Measurements from ENCODE around the gene BRD7. TPM values are rescaled to one million over a fixed set of nuclear protein-coding genes. Genes with fewer than 3 reads are reported as not detected.

Gene BRD7
- total RNA-seq, 1 experiment from 2014 or later = 74.5 TPM

DNA sequence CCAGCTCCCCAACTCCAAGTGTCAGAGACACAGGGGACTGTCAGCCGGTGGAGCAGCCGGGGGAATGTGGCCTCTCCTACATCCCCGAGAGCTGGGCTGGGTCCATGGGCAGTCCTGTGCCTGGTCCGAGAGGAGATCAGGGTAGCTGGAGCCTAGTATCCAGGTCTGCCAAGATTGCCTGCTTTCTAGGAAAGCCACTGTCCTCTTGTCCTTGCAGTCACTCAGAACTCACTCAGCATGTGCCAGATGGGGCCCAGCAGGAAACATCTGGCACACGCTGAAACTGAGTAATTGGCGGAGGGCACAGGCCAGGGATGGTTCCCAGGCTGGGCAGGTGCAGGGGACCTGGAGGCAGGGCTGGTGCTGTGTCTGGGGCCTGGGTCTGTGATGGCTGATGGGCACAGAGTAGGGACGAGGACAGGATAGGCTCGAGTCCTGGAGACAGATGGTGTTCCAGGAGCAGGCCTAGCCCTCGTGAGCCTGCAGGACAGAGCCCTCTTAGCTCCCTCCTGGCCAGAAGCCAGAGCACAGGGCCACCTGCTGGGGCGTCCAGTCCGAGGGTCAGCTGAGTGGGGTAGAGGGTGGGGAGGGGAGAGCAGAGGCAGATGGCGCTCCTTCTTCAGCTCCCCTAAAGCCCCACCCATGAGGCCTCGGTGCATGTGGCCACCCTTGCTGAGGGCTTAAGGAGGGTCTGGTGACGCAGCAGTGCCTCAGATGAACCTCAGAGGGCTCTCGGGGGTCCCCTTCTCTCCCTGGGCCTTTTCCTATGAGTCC is 71.3 kb downstream of the BRD7 start:
- Histone ChIP-seq H3K27ac (no peak overlapping the region), H3K27me3 (replicated peaks) (no peaks in the 10 kb centered on the region), H3K9me3 (replicated peaks) (no peaks in the 10 kb centered on the region), H3K4me1 (replicated peaks) (peaks cover 28% of the 10 kb centered on the region), H3K4me3 (no peak overlapping the region), H3K36me3 (peaks cover 95% of the 10 kb centered on the region)
- DNase-seq (ENCODE audit: low read depth in 1 of 2, low spot score in 2 of 2) = no peak

DNA sequence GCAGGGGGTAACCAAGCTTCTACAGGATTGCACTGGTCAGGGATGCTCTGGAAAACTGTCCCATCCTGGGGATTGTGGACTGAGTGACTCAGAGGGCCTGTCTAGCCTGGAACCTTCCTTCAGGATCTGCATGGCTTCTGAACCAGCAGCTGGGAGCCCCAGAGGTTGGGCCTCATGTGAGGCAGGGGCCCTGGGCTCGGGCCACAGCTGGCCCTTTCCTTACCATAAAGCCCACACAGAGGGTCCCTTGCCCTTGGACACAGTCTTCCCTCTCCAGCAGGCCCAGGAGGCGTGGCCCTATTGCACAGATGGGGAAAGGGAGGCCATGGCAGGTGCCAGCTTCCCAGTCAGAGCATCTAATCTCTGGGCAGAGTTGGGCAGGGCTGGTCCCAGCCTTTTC is 72.0 kb downstream of the BRD7 start:
- Histone ChIP-seq H3K9me3 (replicated peaks) (no peaks in the 10 kb centered on the region), H3K27me3 (replicated peaks) (no peaks in the 10 kb centered on the region), H3K36me3 (peaks cover 98% of the 10 kb centered on the region), H3K4me3 (no peak overlapping the region), H3K4me1 (replicated peaks) (peaks cover 21% of the 10 kb centered on the region), H3K27ac (no peak overlapping the region)
- no peak for DNase-seq (ENCODE audit: low read depth in 1 of 2, low spot score in 2 of 2)

DNA sequence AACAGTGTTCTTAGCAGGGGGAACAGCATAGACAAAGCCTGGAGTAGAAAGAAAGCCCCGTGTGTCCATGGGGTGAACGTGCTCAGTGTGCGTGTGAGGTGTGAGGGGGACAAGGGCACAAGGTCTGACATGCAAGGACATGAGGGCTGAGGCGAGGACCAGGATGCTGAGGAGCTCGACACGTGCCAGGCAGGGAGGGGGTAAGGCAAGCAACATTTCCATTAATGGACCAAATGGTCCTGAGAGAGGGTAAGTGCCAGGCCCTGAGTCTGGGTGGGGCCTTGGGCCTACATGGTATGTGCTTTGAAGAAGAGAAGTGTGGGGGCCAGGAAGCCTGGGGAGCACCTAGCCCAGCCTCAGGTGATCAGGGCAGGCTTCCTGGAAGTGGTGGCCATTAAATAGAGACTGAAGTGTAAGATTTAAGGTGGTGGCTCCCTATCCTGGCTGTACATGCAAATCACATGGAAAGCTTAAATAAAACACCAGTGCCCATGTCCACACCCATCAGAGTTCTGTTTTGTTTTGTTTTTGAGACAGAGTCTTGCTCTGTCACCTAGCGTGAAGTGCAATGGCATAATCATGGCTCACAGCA is 73.2 kb downstream of the BRD7 start:
- H3K4me3 ChIP-seq = no peak overlapping the region
- H3K27ac ChIP-seq = no peak overlapping the region
- H3K4me1 ChIP-seq (replicated peaks) = peaks cover 10% of the 10 kb centered on the region
- DNase-seq (ENCODE audit: low read depth in 1 of 2, low spot score in 2 of 2) = no peak
- H3K9me3 ChIP-seq (replicated peaks) = no peaks in the 10 kb centered on the region
- peaks cover 95% of the 10 kb centered on the region for H3K36me3 ChIP-seq
- no peaks in the 10 kb centered on the region for H3K27me3 ChIP-seq (replicated peaks)

- Histone ChIP-seq H3K4me1 (replicated peaks) (peaks cover 4% of the 10 kb centered on the region), H3K27me3 (replicated peaks) (no peaks in the 10 kb centered on the region), H3K9me3 (replicated peaks) (no peaks in the 10 kb centered on the region), H3K27ac (no peak overlapping the region), H3K36me3 (peaks cover 96% of the 10 kb centered on the region), H3K4me3 (no peak overlapping the region)
- DNase-seq (ENCODE audit: low read depth in 1 of 2, low spot score in 2 of 2) = no peak
Observed at GRCh38 chr16:50294955-50295354, 73.8 kb downstream of the BRD7 start.

DNA sequence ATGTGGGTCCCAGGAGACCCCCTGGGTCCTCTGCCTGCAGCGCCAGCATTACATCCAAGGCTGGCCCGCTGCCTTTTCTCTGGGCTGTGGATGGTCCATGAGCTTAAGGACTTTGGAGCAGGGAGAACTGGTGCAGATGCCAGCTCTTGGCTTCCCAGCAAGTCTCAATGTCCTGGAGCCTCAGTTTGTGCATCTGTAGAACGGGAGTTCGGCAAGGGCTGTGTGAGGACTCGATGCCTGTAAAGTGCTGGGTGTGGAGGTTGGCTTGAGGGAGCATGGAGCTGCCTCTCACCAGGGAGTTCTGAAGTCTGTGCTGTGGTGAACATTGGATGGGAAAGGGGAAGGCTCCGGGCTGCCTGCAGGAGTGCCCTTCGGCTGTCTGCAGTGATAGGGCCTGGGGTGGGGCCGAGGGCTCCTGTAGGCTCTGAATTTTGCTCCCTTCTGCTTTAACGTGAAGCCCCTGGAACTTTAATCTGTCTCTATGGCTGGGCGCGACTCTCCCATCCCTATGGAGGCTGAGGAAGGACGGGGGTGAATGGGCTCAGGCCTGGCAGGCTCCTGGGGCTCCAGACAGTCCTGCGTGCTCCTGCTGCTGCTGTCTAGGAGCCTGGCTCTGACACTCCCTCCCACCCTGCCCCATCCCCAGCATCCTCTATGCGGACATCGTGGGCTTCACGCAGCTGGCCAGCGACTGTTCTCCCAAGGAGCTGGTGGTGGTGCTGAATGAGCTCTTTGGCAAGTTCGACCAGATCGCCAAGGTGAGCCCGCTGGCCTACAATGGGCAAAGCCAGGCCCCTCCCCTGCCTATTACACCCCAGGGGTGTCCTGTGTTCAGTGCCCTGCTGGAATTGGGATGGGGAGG is 74.6 kb downstream of the BRD7 start:
- no peaks in the 10 kb centered on the region for H3K9me3 ChIP-seq (replicated peaks)
- H3K27ac ChIP-seq = no peak overlapping the region
- H3K27me3 ChIP-seq (replicated peaks) = no peaks in the 10 kb centered on the region
- peaks cover 4% of the 10 kb centered on the region for H3K4me1 ChIP-seq (replicated peaks)
- DNase-seq (ENCODE audit: low read depth in 1 of 2, low spot score in 2 of 2) = no peak
- H3K4me3 ChIP-seq = no peak overlapping the region
- H3K36me3 ChIP-seq = peaks cover 97% of the 10 kb centered on the region

GRCh38 chr16:50293041-50293783 is 75.6 kb downstream of the BRD7 start:
- Histone ChIP-seq H3K9me3 (replicated peaks) (no peaks in the 10 kb centered on the region), H3K4me3 (no peak overlapping the region), H3K4me1 (replicated peaks) (peaks cover 4% of the 10 kb centered on the region; the same call in 1 of the 2 replicates), H3K27me3 (replicated peaks) (no peaks in the 10 kb centered on the region), H3K36me3 (peaks cover 97% of the 10 kb centered on the region), H3K27ac (no peak overlapping the region)
- no peak for DNase-seq (ENCODE audit: low read depth in 1 of 2, low spot score in 2 of 2)

DNA sequence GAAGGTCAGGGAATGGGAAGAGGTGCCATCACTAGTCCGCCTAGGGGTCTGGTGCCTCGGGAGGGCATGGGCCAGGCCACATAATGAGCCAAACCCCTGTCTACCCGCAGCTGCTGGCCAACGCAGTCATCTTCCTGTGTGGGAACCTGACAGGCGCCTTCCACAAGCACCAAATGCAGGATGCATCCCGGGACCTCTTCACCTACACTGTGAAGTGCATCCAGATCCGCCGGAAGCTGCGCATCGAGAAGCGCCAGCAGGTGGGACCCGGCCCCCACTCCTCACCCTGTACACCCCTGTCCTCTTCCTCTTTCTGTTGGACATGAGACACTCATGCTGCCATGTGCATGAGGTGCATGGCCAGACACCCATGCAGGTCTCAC is 76.2 kb downstream of the BRD7 start:
- Histone ChIP-seq H3K27ac (no peak overlapping the region), H3K27me3 (replicated peaks) (no peaks in the 10 kb centered on the region), H3K4me3 (no peak overlapping the region), H3K36me3 (peaks cover 97% of the 10 kb centered on the region), H3K9me3 (replicated peaks) (no peaks in the 10 kb centered on the region), H3K4me1 (replicated peaks) (peaks cover 4% of the 10 kb centered on the region; the same call in 1 of the 2 replicates)
- DNase-seq (ENCODE audit: low read depth in 1 of 2, low spot score in 2 of 2) = no peak

GRCh38 chr16:50291719-50292565 is 76.8 kb downstream of the BRD7 start:
- H3K27ac ChIP-seq = no peak overlapping the region
- DNase-seq (ENCODE audit: low read depth in 1 of 2, low spot score in 2 of 2) = no peak
- peaks cover 4% of the 10 kb centered on the region; the same call in 1 of the 2 replicates for H3K4me1 ChIP-seq (replicated peaks)
- no peak overlapping the region for H3K4me3 ChIP-seq
- no peaks in the 10 kb centered on the region for H3K27me3 ChIP-seq (replicated peaks)
- peaks cover 96% of the 10 kb centered on the region for H3K36me3 ChIP-seq
- H3K9me3 ChIP-seq (replicated peaks) = no peaks in the 10 kb centered on the region

- H3K4me1 ChIP-seq (replicated peaks) = peaks cover 4% of the 10 kb centered on the region; the same call in 1 of the 2 replicates
- H3K27ac ChIP-seq = no peak overlapping the region
- peaks cover 90% of the 10 kb centered on the region for H3K36me3 ChIP-seq
- no peak for DNase-seq (ENCODE audit: low read depth in 1 of 2, low spot score in 2 of 2)
- H3K4me3 ChIP-seq = no peak overlapping the region
- H3K27me3 ChIP-seq (replicated peaks) = no peaks in the 10 kb centered on the region
- no peaks in the 10 kb centered on the region for H3K9me3 ChIP-seq (replicated peaks)
Observed at GRCh38 chr16:50290856-50291255, 77.9 kb downstream of the BRD7 start.

GRCh38 chr16:50289950-50290764 is 78.6 kb downstream of the BRD7 start:
- no peaks in the 10 kb centered on the region for H3K9me3 ChIP-seq (replicated peaks)
- peaks cover 4% of the 10 kb centered on the region; the same call in 1 of the 2 replicates for H3K4me1 ChIP-seq (replicated peaks)
- H3K4me3 ChIP-seq = no peak overlapping the region
- peaks cover 83% of the 10 kb centered on the region for H3K36me3 ChIP-seq
- DNase-seq (ENCODE audit: low read depth in 1 of 2, low spot score in 2 of 2) = no peak
- no peaks in the 10 kb centered on the region for H3K27me3 ChIP-seq (replicated peaks)
- H3K27ac ChIP-seq = no peak overlapping the region

- Histone ChIP-seq H3K27me3 (replicated peaks) (no peaks in the 10 kb centered on the region), H3K4me1 (replicated peaks) (no peaks in the 10 kb centered on the region), H3K9me3 (replicated peaks) (no peaks in the 10 kb centered on the region), H3K4me3 (no peak overlapping the region), H3K36me3 (peaks cover 71% of the 10 kb centered on the region), H3K27ac (no peak overlapping the region)
- no peak for DNase-seq (ENCODE audit: low read depth in 1 of 2, low spot score in 2 of 2)
Observed at GRCh38 chr16:50288920-50289319, 79.9 kb downstream of the BRD7 start.

DNA sequence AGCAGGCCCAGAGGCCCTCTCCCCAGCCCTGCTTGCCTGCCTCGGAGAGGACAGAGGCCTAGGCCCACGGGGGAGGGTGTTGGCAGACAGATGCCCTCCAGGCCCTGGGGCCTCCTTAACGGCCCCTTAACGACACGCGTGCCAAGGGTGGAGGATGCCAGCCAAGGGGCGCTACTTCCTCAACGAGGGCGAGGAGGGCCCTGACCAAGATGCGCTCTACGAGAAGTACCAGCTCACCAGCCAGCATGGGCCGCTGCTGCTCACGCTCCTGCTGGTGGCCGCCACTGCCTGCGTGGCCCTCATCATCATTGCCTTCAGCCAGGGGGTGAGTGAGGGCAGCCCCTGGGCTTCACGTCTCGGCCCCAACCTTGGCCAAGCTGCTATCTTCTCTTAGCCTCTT is 80.8 kb downstream of the BRD7 start:
- no peak for DNase-seq (ENCODE audit: low read depth in 1 of 2, low spot score in 2 of 2)
- Histone ChIP-seq H3K36me3 (peaks cover 68% of the 10 kb centered on the region), H3K4me3 (no peak overlapping the region), H3K9me3 (replicated peaks) (no peaks in the 10 kb centered on the region), H3K27ac (no peak overlapping the region), H3K4me1 (replicated peaks) (no peaks in the 10 kb centered on the region), H3K27me3 (replicated peaks) (no peaks in the 10 kb centered on the region)
